Central memory CD8-positive, alpha-beta T cell (primary cell): ENCODE data around the gene LDLRAD4.
A peak's percentile ranks its signal among the peaks of the same experiment; 100 is the strongest.

Source experiments
- ATAC-seq: fragments of 150-1000 bp; cut with Tn5 transposase; replicated peaks from 2 replicates; pipeline ENCODE4 v1.10.0; 2022; ENCODE audit warnings: mild to moderate bottlenecking, moderate FRiP score, moderate number of reproducible peaks; ENCODE audit not compliant: poor library complexity, severe bottlenecking; ENCODE audit errors: extremely low read depth
- DNase-seq, 2 donors: peaks; one replicate each; pipeline ENCODE4 v3.0.0; 2021; ENCODE audit warnings: low spot score in 2 of 2
- H3K27ac Mint-ChIP-seq: one replicate; pipeline ENCODE4 v1.8.0; 2022; ENCODE audit warnings: low read depth, mild to moderate bottlenecking, moderate library complexity, mixed read lengths
- H3K27me3 Mint-ChIP-seq: one replicate; pipeline ENCODE4 v1.8.0; 2022; ENCODE audit warnings: mixed read lengths
- H3K36me3 Mint-ChIP-seq: one replicate; pipeline ENCODE4 v1.8.0; 2022; ENCODE audit warnings: mild to moderate bottlenecking, moderate library complexity, mixed read lengths; ENCODE audit not compliant: insufficient read depth
- H3K4me1 Mint-ChIP-seq: one replicate; pipeline ENCODE4 v1.8.0; 2022; ENCODE audit warnings: mixed read lengths
- H3K4me3 Mint-ChIP-seq: one replicate; pipeline ENCODE4 v1.8.0; 2022; ENCODE audit warnings: mild to moderate bottlenecking, moderate library complexity, mixed read lengths
- H3K9me3 Mint-ChIP-seq: one replicate; pipeline ENCODE4 v1.8.0; 2022; ENCODE audit warnings: mixed read lengths

LDLRAD4 gene

DNA sequence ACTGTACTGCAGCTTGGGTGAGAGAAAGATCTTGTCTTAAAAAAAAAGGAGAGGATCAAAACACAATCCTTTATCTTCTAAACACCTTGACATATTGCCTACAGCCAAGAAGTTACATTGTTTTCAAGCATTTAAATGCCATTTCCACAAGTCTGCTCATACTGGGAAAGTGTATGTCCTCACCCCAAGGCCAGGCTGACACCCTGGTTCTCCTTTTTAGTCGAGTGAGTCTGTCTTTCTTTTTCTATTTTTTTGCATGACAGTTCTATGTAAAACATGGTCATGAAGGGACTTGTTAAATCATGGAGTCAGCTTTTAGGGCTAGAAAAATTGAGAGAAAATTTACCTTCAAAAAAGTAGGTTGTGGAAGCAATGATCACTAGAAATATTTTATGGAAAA lies 274.5 kb downstream of the LDLRAD4 start:
- DNase-seq: no peak
- Mint-ChIP-seq H3K27me3 (no peaks in the 10 kb centered on the region), H3K9me3 (no peaks in the 10 kb centered on the region), H3K36me3 (peaks cover 2% of the 10 kb centered on the region), H3K4me1 (peaks cover 2% of the 10 kb centered on the region), H3K4me3 (no peak overlapping the region), H3K27ac (no peak overlapping the region)
- no peak for ATAC-seq

DNA sequence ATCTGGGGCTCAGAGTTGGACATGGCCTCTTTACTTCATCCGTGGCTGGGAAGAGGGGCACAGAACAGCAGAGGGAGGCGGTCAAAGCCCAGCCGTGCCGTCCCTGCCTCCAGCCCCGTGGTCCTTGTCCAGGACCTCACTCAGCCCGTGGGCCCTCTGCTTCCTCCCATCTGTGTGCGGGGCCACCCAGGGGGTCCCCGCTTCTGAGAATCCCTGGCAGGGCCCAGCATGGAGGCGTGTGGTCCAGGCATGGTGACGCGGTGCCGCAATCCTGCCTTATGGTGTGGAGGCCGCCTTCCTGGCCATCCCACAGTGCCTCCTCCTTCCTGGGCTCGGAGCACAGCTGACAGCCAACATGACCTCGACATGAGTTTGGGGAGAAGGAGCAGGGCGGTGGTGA lies 275.2 kb downstream of the LDLRAD4 start:
- Mint-ChIP-seq H3K9me3 (no peaks in the 10 kb centered on the region), H3K4me1 (no peaks in the 10 kb centered on the region), H3K27me3 (no peaks in the 10 kb centered on the region), H3K27ac (peak overlapping the region; percentile 19), H3K36me3 (peaks cover 2% of the 10 kb centered on the region), H3K4me3 (no peak overlapping the region)
- ATAC-seq: no peak
- no peak for DNase-seq

DNA sequence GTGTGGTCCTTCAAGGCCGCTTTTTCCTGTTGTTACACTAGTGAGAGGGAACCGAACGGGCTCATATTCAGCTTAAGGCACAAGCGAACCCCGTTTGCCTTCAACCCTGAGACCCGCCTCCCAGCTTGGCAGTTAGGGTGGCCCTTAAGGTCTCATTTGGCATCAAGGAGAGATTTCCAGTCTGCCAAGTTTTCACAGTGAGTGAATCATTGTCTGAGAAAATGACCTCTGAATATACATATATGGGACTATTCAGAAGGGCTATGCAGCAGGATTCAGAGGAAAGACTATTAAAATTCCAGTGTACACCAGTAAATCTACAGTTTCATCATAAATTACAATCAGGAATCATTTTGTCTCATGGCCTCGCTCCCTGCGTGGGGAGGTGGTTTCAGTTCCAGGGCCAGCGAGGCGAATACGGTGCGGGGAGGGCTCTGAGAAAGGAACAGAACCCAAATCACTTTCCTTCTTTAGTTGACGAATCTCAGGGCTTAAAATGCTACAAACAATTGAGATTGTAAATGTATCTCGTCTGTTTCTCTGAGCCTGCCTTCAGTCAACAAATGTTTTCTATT lies 276.4 kb downstream of the LDLRAD4 start:
- Mint-ChIP-seq H3K4me3 (no peak overlapping the region), H3K27ac (no peak overlapping the region), H3K27me3 (no peaks in the 10 kb centered on the region), H3K36me3 (peaks cover 2% of the 10 kb centered on the region), H3K4me1 (no peaks in the 10 kb centered on the region), H3K9me3 (peaks cover 12% of the 10 kb centered on the region)
- no peak for DNase-seq
- ATAC-seq: no peak

DNA sequence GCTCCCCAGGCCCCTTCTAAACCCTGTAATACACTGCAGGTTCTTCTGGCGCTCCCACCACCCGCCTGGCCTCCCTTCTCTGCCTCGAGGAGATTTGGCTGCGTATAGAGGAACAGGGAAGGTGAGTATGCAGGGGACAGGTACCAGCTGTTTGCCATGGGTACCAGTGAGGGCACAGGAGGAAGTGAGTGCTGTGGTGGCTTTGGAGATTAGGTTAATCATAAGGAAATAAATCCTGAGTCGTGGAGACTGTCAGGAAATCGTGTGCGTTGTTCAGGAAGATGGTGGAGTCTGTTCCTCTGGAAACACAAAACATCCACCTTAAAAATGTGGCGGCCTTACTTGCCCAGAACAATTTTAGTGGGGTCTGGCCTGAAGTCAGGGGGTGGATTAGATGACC lies 277.4 kb downstream of the LDLRAD4 start:
- Mint-ChIP-seq H3K4me3 (no peak overlapping the region), H3K9me3 (peaks cover 12% of the 10 kb centered on the region), H3K27me3 (no peaks in the 10 kb centered on the region), H3K27ac (no peak overlapping the region), H3K36me3 (peaks cover 2% of the 10 kb centered on the region), H3K4me1 (no peaks in the 10 kb centered on the region)
- DNase-seq (no peak), ATAC-seq (no peak)

DNA sequence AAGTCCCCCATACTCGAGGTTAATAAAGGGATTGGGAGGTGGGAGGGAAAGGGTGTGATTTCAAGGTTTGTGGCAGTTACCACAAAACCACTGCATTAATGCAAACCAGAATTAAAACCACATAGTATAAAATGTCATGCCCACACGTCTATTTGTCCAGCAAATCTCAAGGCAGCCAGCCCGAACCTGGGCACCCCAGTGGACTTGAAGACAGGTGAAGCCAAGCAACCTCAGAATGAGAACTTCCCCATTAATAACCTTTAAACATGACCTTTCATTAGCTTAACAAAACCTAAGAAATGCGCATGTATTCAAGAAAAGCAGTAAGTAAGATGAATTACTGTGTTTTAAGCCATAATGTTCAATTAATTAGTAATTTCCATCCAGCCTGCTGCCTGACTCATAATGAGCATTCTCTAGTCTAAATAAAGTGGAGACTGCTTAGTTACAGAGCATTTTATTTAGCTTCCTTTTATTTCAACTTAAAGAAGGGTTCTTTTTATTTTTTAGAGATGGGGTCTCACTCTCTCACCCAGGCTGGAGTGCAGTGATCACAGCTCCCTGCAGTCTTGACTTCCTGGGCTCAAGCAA lies 278.2 kb downstream of the LDLRAD4 start:
- Mint-ChIP-seq H3K9me3 (peaks cover 12% of the 10 kb centered on the region), H3K27ac (no peak overlapping the region), H3K4me3 (no peak overlapping the region), H3K36me3 (peaks cover 2% of the 10 kb centered on the region), H3K4me1 (peaks cover 6% of the 10 kb centered on the region), H3K27me3 (no peaks in the 10 kb centered on the region)
- ATAC-seq (no peak), DNase-seq (no peak)

DNA sequence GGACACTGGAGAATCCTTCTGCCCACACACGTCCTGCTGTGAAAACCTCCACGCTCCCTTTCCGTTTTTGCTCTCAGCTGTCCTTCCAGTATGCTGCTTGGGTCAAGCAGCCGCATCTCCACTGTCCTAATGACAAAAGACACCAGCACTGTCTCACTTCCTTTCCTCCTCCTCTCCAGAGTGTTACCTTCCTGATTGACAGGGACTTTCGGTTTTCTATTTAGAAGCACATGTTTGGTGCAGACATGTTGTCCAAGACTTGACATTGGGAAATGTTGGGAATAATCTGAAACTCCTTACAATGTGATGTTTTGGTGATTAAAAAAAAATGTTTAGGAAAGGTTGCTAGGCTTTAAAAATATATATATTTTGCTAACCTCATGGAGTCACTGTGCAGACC lies 281.2 kb downstream of the LDLRAD4 start:
- DNase-seq (no peak), ATAC-seq (no peak)
- H3K36me3 Mint-ChIP-seq: peaks cover 3% of the 10 kb centered on the region
- no peak overlapping the region for H3K4me3 Mint-ChIP-seq
- H3K27me3 Mint-ChIP-seq: no peaks in the 10 kb centered on the region
- H3K27ac Mint-ChIP-seq: no peak overlapping the region
- H3K9me3 Mint-ChIP-seq: peaks cover 12% of the 10 kb centered on the region
- H3K4me1 Mint-ChIP-seq: peaks cover 17% of the 10 kb centered on the region

DNA sequence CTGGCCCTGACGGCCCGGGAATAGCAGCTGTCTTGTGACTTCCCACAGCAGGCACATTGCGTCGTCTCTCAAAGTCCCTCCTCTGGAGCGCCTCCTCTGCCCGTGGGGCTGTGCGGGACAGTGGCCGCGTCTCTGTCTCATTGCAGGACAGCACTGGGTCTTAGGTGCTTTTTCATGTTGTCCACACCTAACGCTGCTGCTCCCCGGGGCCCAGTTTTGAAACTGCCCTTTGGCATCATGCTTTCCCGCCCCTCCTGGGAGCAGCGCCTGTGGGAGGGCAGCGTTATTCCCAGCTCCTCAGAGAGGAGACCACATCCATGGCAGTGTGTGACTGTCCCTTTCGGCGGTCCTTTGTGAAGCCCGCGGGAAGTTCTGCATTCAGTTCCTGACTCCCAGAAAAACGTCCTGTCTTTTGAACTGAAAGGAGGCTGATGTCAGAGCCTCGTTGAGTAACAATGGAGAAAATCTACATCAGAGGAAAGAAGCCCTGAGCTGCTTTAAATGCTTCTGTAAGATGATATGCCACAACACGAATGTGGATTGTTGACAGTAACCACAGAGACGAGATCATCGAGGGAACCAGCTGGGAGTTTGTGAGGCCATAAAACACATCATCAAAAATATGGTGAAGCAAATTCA lies 281.8 kb downstream of the LDLRAD4 start:
- Mint-ChIP-seq H3K36me3 (peaks cover 3% of the 10 kb centered on the region), H3K27ac (peak overlapping the region; percentile 19), H3K27me3 (no peaks in the 10 kb centered on the region), H3K4me3 (no peak overlapping the region), H3K9me3 (peaks cover 12% of the 10 kb centered on the region), H3K4me1 (peaks cover 17% of the 10 kb centered on the region)
- ATAC-seq (no peak), DNase-seq (no peak)

DNA sequence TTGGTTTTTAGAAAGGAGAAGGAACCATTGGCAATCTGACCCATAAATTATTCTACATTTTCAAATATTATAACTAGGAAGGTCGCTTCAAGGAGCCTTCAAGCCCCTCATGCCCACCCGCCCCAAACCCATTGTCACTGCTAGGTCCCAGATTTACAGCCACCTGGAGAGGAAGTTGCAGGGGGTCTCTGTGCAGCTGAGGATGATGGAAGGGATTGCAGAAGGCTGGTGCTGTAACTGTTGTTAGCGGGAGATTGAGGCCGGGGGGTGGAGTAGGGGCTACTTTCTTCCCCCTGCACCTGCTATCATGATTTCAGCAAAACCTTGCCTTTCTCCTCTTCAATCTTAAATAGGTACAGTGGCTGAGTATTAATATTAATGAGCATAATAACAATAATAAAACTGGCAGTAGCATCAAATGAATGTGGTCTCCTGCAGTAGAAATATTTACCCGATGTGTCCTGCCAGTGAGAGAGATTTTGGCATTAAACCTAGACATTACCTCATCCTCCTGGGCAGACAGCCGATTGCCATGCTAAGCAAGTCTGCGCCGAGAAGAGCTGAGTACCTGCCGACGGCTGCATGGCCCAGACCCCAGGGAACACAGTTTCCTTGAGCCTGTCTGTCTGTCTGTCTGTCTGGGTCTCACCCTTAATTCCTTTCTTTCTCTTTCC lies 282.4 kb downstream of the LDLRAD4 start:
- H3K27ac Mint-ChIP-seq: peak overlapping the region; percentile 19
- H3K27me3 Mint-ChIP-seq: no peaks in the 10 kb centered on the region
- H3K36me3 Mint-ChIP-seq: peaks cover 3% of the 10 kb centered on the region
- DNase-seq (no peak), ATAC-seq (no peak)
- peaks cover 17% of the 10 kb centered on the region for H3K4me1 Mint-ChIP-seq
- peaks cover 12% of the 10 kb centered on the region for H3K9me3 Mint-ChIP-seq
- H3K4me3 Mint-ChIP-seq: no peak overlapping the region

DNA sequence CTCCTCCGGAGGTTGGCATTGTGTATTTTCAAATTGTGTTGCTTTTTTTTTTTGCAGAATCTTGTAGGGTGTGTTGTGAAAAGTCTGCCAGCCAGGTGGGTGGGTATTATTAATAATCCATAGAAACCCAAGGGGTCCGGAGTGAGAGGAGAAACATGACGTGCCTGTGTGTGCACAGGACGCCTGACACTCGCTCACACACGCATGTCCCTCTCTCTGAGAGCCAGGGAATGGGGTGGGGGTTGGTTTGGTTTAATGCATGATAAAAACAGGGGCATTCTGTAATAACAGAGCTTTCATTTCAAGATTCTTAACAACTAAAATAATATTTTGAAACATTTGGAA lies 283.0 kb downstream of the LDLRAD4 start:
- DNase-seq (no peak), ATAC-seq (no peak)
- H3K36me3 Mint-ChIP-seq: peaks cover 3% of the 10 kb centered on the region
- H3K27me3 Mint-ChIP-seq: no peaks in the 10 kb centered on the region
- H3K4me3 Mint-ChIP-seq: no peak overlapping the region
- H3K27ac Mint-ChIP-seq: peak overlapping the region; percentile 7
- peaks cover 17% of the 10 kb centered on the region for H3K4me1 Mint-ChIP-seq
- H3K9me3 Mint-ChIP-seq: peaks cover 12% of the 10 kb centered on the region

DNA sequence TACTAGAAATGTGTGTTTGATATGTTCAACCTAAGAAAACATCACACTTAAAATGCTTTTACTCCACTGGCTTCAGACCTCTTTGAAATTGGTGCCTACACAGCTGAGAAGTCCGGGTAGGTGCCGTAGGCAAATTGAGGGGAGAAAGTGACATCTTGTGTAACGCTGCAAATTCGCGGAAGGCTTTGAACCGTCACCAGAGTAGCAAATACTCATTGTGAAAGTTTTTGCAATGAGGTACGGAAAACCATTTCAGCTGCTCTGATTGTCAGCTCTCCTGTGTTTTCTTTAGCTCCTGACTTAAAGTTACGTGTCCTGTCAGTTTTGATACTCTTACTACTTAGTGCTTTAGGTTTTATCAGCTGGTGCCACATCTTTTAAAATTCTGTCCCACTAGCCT lies 283.3 kb downstream of the LDLRAD4 start:
- no peak for ATAC-seq
- Mint-ChIP-seq H3K4me1 (peaks cover 17% of the 10 kb centered on the region), H3K27ac (no peak overlapping the region)

DNA sequence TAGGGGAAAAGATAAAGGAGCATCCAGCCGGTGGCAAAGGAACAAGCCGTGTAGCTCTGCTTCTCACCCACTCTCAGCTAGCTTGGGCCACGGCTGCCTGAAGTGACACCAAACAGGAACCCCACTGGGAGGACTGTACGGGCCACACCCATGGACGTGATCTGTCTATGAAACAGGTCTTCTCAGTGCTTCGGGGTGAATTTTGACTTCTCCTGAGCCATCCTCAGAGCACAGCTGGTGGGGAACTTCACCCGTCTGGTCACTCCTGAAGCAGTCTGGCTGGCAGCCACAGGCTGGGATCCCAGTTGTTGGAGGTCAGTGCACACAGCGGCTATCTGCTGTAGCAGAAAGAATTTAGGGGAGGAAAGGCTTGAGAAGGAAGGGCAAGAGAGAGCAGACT lies 284.0 kb downstream of the LDLRAD4 start:
- H3K9me3 Mint-ChIP-seq: peaks cover 12% of the 10 kb centered on the region
- peaks cover 17% of the 10 kb centered on the region for H3K4me1 Mint-ChIP-seq
- H3K4me3 Mint-ChIP-seq: no peak overlapping the region
- ATAC-seq (no peak), DNase-seq (no peak)
- H3K36me3 Mint-ChIP-seq: peaks cover 3% of the 10 kb centered on the region
- no peaks in the 10 kb centered on the region for H3K27me3 Mint-ChIP-seq
- no peak overlapping the region for H3K27ac Mint-ChIP-seq

More for the DNA sequence above, 283.3 kb downstream of the LDLRAD4 start:
- no peaks in the 10 kb centered on the region for H3K27me3 Mint-ChIP-seq
- H3K4me3 Mint-ChIP-seq: no peak overlapping the region
- peaks cover 12% of the 10 kb centered on the region for H3K9me3 Mint-ChIP-seq
- DNase-seq: no peak
- peaks cover 3% of the 10 kb centered on the region for H3K36me3 Mint-ChIP-seq

DNA sequence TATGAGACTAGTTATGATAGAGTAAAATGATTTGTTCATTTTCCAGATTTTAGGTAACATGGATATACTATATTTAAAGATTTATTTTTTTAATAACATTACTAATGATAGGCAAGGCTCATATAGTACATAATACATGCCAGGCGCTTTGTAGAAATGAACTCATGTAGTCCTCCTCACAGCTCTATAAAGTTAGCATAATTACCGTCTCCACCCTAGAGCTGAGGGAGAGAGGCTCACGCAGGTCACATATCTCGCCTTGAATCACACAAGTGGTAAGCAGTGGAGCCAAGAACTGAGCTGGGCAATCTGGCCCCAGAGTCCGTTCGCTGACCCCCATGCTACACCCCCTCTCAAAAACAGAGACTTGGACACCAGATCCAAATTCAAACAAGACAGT lies 285.3 kb downstream of the LDLRAD4 start:
- Mint-ChIP-seq H3K36me3 (peaks cover 3% of the 10 kb centered on the region), H3K27ac (no peak overlapping the region), H3K4me3 (no peak overlapping the region), H3K27me3 (no peaks in the 10 kb centered on the region), H3K4me1 (peaks cover 17% of the 10 kb centered on the region), H3K9me3 (peaks cover 12% of the 10 kb centered on the region)
- DNase-seq (no peak), ATAC-seq (no peak)

DNA sequence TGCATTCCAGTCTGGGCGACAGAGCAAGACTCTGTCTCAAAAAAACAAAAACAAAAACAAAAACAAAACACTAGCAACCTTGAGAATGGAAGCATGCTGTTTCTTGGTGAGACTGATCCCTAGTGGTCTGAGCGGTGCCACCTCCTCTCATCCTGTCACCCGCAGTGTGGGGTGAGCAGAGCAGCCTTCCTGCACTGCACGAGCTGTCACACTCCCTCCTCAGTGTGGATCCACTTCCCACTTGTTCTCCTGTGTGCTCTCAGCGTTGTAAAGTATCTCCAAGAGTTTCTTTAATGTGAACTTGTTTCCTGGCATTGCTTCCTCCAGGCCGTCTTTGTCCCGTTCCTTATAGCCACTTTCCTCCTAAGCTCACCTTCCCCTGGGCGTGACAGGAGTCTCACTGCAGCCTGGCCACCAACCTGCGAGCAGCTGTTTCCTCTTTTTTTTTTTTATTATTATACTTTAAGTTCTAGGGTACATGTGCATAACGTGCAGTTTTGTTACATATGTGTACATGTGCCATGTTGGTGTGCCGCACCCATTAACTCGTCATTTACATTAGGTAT lies 287.3 kb downstream of the LDLRAD4 start:
- ATAC-seq (no peak), DNase-seq (no peak)
- H3K27me3 Mint-ChIP-seq: no peaks in the 10 kb centered on the region
- peaks cover 22% of the 10 kb centered on the region for H3K4me1 Mint-ChIP-seq
- H3K9me3 Mint-ChIP-seq: no peaks in the 10 kb centered on the region
- no peak overlapping the region for H3K4me3 Mint-ChIP-seq
- no peak overlapping the region for H3K27ac Mint-ChIP-seq
- H3K36me3 Mint-ChIP-seq: peaks cover 5% of the 10 kb centered on the region
